ENCODE data around the gene NR2F2. TPM values are rescaled to one million over a fixed set of nuclear protein-coding genes. Genes with fewer than 3 reads are reported as not detected.

NR2F2 gene
- total RNA-seq, 2 donors from 2014 or later = 31.8 to 49.8 TPM

- Histone ChIP-seq H3K27ac (no peak overlapping the region), H3K4me1 (ENCODE audit: control insufficient read depth in 1 of 2, low read depth in 2 of 2) (peaks cover 3 to 16% of the 10 kb centered on the region in 2 donors), H3K27me3 (replicated peaks; ENCODE audit: insufficient read depth) (no peaks in the 10 kb centered on the region), H3K36me3 (no peaks in the 10 kb centered on the region), H3K9me3 (no peaks in the 10 kb centered on the region), H3K4me3 (no peak overlapping the region)
- no peak for DNase-seq (ENCODE audit: low spot score)
- TF ChIP-seq, protein P1, sequence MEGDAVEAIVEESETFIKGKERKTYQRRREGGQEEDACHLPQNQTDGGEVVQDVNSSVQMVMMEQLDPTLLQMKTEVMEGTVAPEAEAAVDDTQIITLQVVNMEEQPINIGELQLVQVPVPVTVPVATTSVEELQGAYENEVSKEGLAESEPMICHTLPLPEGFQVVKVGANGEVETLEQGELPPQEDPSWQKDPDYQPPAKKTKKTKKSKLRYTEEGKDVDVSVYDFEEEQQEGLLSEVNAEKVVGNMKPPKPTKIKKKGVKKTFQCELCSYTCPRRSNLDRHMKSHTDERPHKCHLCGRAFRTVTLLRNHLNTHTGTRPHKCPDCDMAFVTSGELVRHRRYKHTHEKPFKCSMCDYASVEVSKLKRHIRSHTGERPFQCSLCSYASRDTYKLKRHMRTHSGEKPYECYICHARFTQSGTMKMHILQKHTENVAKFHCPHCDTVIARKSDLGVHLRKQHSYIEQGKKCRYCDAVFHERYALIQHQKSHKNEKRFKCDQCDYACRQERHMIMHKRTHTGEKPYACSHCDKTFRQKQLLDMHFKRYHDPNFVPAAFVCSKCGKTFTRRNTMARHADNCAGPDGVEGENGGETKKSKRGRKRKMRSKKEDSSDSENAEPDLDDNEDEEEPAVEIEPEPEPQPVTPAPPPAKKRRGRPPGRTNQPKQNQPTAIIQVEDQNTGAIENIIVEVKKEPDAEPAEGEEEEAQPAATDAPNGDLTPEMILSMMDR (IDR thresholded peaks at IDR 0.05) = no peak
- ATAC-seq (ENCODE audit: insufficient number of reproducible peaks, low FRiP score, low read depth) = no peak
Observed at GRCh38 chr15:96314963-96315362, 15.5 kb upstream of the NR2F2 start.

DNA sequence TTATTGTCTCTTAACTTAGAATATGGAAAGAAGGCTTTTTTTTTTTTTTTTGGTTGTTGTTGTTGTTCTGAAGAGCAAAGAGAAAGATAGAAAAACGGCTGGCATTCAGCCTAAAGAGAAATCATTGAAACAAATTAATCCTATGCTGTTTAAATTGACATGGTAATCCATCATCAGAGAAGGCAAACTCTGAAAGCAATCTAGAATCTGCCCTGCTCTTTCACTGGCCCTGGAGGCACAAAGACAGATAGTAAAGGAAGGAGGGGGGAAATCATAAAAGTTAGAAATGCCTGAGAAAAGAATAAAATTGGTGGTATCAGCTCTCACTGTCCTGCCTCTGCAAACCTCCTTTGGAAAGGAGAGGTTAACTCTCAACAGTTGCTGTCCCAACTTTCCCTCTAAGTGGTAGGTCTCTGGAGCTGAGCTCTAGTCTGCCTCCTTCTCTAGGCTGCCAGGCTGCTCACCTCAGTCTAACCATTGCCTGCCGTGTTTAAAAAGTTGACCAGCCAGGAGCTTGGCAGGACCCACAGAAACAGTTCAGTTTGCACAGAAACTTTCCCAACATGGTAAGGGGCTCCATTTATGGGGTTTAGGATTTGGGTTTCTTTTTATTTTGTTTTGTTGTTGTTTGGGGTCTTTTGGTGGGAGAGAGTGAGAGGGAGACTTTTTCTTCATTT lies 13.4 kb upstream of the NR2F2 start:
- Histone ChIP-seq H3K4me1 (ENCODE audit: control insufficient read depth in 1 of 2, low read depth in 2 of 2) (peaks cover 3 to 26% of the 10 kb centered on the region in 2 donors), H3K36me3 (no peaks in the 10 kb centered on the region), H3K9me3 (no peaks in the 10 kb centered on the region), H3K27ac (no peak overlapping the region), H3K4me3 (peak overlapping the region; percentile 27), H3K27me3 (replicated peaks; ENCODE audit: insufficient read depth) (no peaks in the 10 kb centered on the region)
- TF ChIP-seq, protein P1 (IDR thresholded peaks at IDR 0.05) = no peak
- no peak for DNase-seq (ENCODE audit: low spot score)
- no peak for ATAC-seq (ENCODE audit: insufficient number of reproducible peaks, low FRiP score, low read depth)

- Histone ChIP-seq H3K4me1 (ENCODE audit: control insufficient read depth in 1 of 2, low read depth in 2 of 2) (peaks cover 3 to 40% of the 10 kb centered on the region in 2 donors), H3K36me3 (no peaks in the 10 kb centered on the region), H3K9me3 (no peaks in the 10 kb centered on the region), H3K27me3 (replicated peaks; ENCODE audit: insufficient read depth) (peaks cover 1% of the 10 kb centered on the region), H3K27ac (no peak overlapping the region), H3K4me3 (peak overlapping the region; percentile 18)
- DNase-seq (ENCODE audit: low spot score) = no peak
- TF ChIP-seq, protein P1 (IDR thresholded peaks at IDR 0.05) = no peak
- ATAC-seq (ENCODE audit: insufficient number of reproducible peaks, low FRiP score, low read depth) = no peak
Observed at GRCh38 chr15:96320107-96320506, 10.4 kb upstream of the NR2F2 start.

DNA sequence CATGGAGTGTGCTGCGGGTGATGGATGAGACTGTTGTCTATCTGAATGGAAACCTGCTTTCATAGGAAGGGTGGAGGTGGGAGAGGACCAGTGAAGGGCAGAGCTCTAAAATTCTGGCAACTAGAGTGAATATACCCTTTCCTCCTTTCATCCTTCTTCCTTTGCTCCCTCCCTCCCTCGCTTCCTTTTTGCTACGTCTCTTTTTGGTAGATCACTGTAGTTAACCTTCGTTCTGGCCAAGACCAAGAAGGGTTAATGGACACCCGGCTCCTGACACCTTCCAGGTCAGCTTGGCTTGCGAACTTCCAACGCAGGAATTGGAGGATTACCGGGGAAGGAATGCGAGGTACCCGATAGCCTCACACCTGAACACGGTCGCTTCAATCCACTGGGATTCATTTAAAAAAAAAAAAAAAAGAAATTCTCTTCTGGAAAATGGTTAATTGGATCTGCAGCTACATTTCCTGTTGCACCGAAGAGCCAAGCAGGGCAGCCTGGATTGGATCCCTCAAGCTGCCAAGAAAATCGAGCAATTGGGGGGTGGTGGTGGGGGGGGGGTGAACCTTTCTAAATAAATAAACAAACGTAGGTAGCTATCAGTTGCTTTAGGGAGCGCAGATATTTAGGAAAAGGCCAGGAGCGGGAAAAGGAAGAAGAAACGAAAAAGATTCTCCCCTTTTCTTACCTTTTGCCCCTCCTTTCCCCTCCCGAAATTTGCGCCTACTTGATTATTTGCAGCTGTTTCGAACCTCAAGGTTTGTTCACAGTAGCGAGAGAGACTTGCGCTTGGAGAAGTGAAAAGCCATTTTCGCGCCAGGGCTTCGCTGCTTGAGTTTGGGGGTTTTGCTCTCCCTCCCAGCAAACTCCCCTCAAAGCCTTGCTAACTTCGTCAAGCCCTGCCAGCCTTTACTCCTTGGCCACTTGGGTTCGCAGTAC lies 9.5 kb upstream of the NR2F2 start:
- TF ChIP-seq, protein P1 (IDR thresholded peaks at IDR 0.05) = no peak
- DNase-seq (ENCODE audit: low spot score) = no peak
- Histone ChIP-seq H3K4me3 (peak overlapping the region; percentile 76), H3K27ac (peak overlapping the region; percentile 75 to 79), H3K4me1 (ENCODE audit: control insufficient read depth in 1 of 2, low read depth in 2 of 2) (peaks cover 3 to 43% of the 10 kb centered on the region in 2 donors), H3K9me3 (no peaks in the 10 kb centered on the region), H3K36me3 (no peaks in the 10 kb centered on the region), H3K27me3 (replicated peaks; ENCODE audit: insufficient read depth) (peaks cover 3% of the 10 kb centered on the region)
- ATAC-seq (ENCODE audit: insufficient number of reproducible peaks, low FRiP score, low read depth) = no peak

Data from thoracic aorta (tissue), 2 donors.